ENCODE measurements around the gene RNU7-1.

The RNU7-1 gene

GRCh38 chr12:6941267-6941666 lies 2.3 kb upstream of the RNU7-1 start:
- no peak for TF ChIP-seq CTCF (IDR thresholded peaks at IDR 0.05; ENCODE audit: borderline replicate concordance, insufficient read depth, low read depth, low read length)
- no peak overlapping the region for H3K4me3 ChIP-seq (ENCODE audit: low read depth, low read length)

- H3K4me3 ChIP-seq (ENCODE audit: low read depth, low read length), result no peak overlapping the region
- TF ChIP-seq CTCF (IDR thresholded peaks at IDR 0.05; ENCODE audit: borderline replicate concordance, insufficient read depth, low read depth, low read length), result no peak
Observed at GRCh38 chr12:6941782-6942181, 1.8 kb upstream of the RNU7-1 start.

DNA sequence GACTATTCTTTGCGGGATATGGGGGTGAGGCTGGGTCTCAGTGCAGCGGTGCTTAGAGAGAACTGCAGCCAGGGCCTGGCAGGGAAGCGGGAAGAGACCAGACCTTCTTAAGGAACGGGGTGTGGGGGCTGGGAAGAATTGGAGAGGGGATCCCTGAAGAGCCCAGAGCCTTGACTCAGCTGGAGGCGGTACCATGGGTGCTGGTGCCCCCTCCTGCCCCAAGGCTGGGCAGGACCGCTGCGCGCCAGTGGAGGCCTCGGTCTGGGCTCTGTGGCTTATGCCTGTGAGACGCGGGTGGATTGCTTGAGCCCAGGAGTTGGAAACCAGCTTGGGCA lies 1.3 kb upstream of the RNU7-1 start:
- no peak for TF ChIP-seq CTCF (IDR thresholded peaks at IDR 0.05; ENCODE audit: borderline replicate concordance, insufficient read depth, low read depth, low read length)
- no peak overlapping the region for H3K4me3 ChIP-seq (ENCODE audit: low read depth, low read length)

- peak overlapping the region; percentile 16 for H3K4me3 ChIP-seq (ENCODE audit: low read depth, low read length)
- TF ChIP-seq CTCF (IDR thresholded peaks at IDR 0.05; ENCODE audit: borderline replicate concordance, insufficient read depth, low read depth, low read length), result no peak
Observed at GRCh38 chr12:6943389-6943721, 261 bp upstream of the RNU7-1 start.

DNA sequence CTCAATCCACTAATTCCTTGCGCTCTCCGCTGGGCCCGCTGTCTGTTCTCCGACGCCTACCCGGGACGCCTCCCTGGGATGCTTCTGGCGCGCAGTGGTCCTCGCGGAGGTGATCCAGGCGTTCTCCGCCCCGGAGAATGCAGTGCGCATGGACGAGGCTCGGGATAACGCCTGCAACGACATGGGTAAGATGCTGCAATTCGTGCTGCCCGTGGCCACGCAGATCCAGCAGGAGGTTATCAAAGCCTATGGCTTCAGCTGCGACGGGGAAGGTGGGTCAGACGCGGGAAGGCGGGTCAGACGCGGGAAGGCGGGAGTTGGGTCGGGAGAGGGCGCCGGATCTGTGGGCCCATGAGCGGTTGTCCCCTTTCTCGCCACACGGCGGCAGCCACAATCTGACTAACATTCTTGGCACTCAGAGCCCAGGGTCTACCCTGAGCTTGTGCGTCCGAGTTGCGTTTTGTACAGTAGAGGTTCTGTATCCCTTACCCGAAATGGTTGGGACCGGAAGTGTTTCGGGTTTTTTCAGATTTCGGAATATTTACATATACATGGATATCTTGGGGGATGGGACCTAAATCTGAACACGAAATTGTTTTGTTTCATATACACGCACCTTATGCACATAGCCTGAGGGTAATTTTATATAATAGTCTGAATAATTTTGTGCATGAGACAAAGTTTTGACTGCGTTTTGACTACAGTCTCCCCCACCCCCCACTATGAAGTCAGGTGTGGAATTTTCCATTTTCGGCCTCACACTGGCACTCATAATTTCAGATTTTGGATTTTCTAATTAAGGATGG lies 968 bp downstream of the RNU7-1 start:
- H3K4me3 ChIP-seq (ENCODE audit: low read depth, low read length), result peak overlapping the region; percentile 87
- peak; percentile 89 for TF ChIP-seq CTCF (IDR thresholded peaks at IDR 0.05; ENCODE audit: borderline replicate concordance, insufficient read depth, low read depth, low read length)

DNA sequence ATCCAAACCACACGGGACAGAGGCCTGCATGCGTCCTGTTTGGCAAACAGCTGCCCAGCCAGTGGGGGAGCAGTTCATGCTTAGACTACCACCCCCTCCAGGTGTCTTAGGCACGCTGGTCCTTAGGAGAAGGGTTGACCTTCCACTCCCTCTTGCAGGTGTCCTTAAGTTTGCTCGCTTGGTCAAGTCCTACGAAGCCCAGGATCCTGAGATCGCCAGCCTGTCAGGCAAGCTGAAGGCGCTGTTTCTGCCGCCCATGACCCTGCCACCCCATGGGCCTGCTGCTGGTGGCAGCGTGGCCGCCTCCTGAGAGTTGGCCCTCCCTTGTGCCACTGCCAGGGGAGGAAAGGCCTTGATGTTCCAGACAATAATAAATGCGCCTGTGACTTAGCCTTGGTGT lies 2.0 kb downstream of the RNU7-1 start:
- H3K4me3 ChIP-seq (ENCODE audit: low read depth, low read length), result peak overlapping the region; percentile 87
- TF ChIP-seq CTCF (IDR thresholded peaks at IDR 0.05; ENCODE audit: borderline replicate concordance, insufficient read depth, low read depth, low read length), result no peak

Data from GM12875 (cell line).